Calu3 (cell line): ENCODE measurements around the gene TMEM132E. TPM values are rescaled to one million over a fixed set of nuclear protein-coding genes. Genes with fewer than 3 reads are reported as not detected.

Experiments
- BruUV-seq: library from RNA; stranded (reverse); fragments of 400-500 nt; replicated peaks from 2 replicates; lab custom pipeline; 2021; lab: Mats Ljungman, UMichigan
- CTCF ChIA-PET: fragments of 300-600 bp; sonication (Branson Sonifier 250); formaldehyde crosslinking; loops from one replicate; lab custom pipeline; 2022; ENCODE audit warnings: antibody characterized with exemption; lab: Charles Lee
- DNase-seq: peaks from one replicate; pipeline ENCODE4 v3.0.0; 2022
- H3K27ac Mint-ChIP-seq: one replicate; pipeline ENCODE4 v1.8.0; 2022; ENCODE audit warnings: mixed read lengths; ENCODE audit not compliant: unreplicated experiment
- H3K27me3 Mint-ChIP-seq: one replicate; pipeline ENCODE4 v1.8.0; 2022; ENCODE audit warnings: mixed read lengths; ENCODE audit not compliant: unreplicated experiment
- H3K36me3 Mint-ChIP-seq: one replicate; pipeline ENCODE4 v1.8.0; 2022; ENCODE audit warnings: mild to moderate bottlenecking, moderate library complexity, mixed read lengths; ENCODE audit not compliant: insufficient read depth, unreplicated experiment
- H3K4me1 Mint-ChIP-seq: one replicate; pipeline ENCODE4 v1.8.0; 2022; ENCODE audit warnings: mild to moderate bottlenecking, low read depth, mixed read lengths; ENCODE audit not compliant: unreplicated experiment
- H3K4me3 Mint-ChIP-seq: one replicate; pipeline ENCODE4 v1.8.0; 2022; ENCODE audit warnings: mild to moderate bottlenecking, low read depth, moderate library complexity, mixed read lengths; ENCODE audit not compliant: unreplicated experiment
- H3K9me3 Mint-ChIP-seq: one replicate; pipeline ENCODE4 v1.8.0; 2022; ENCODE audit warnings: low read depth, mixed read lengths; ENCODE audit not compliant: unreplicated experiment
- CTCF ChIP-seq: fragments of 200-600 bp; IDR thresholded peaks from one replicate; pipeline ENCODE4 v1.8.0; 2022; ENCODE audit warnings: antibody characterized with exemption; ENCODE audit not compliant: unreplicated experiment
- intact Hi-C: fragments of 100-400 bp; cut with micrococcal nuclease; formaldehyde crosslinking; loops from one replicate; pipeline ENCODE4 v1.10.0; 2022; ENCODE audit not compliant: unreplicated experiment
- total RNA-seq: library from RNA; stranded (reverse); gene quantifications from 2 replicates; pipeline ENCODE4 v1.2.3, GENCODE V29; 2022

The TMEM132E gene
- total RNA-seq, 1 experiment from 2014 or later: 0.26 TPM

GRCh38 chr17:34581446-34582184 is 2.2 kb downstream of the TMEM132E start:
- Mint-ChIP-seq H3K9me3 (no peaks in the 10 kb centered on the region), H3K36me3 (peaks cover 14% of the 10 kb centered on the region), H3K27ac (no peak overlapping the region), H3K27me3 (peaks cover 90% of the 10 kb centered on the region), H3K4me3 (no peak overlapping the region), H3K4me1 (peaks cover 13% of the 10 kb centered on the region)
- DNase-seq: no peak
- TF ChIP-seq CTCF: no peak
- CTCF ChIA-PET: interaction anchor here (0.6 to 1.1 kb wide), 2 partner anchors 82 to 330 kb away, joined by 3 to 4 read pairs; no protein-coding TSS in a partner anchor
- intact Hi-C loops: loop anchor here (10.0 kb wide), 1 partner anchor 143 kb away; no protein-coding TSS in a partner anchor
- BruUV-seq: no TSS peak

- CTCF ChIA-PET: interaction anchor here (1.1 kb wide), 1 partner anchor 83 kb away, joined by 3 read pairs; no protein-coding TSS in a partner anchor
- Mint-ChIP-seq H3K9me3 (no peaks in the 10 kb centered on the region), H3K4me1 (peaks cover 13% of the 10 kb centered on the region), H3K36me3 (peaks cover 14% of the 10 kb centered on the region), H3K27ac (no peak overlapping the region), H3K27me3 (peaks cover 84% of the 10 kb centered on the region), H3K4me3 (no peak overlapping the region)
- intact Hi-C loops: loop anchor here (10.0 kb wide), 1 partner anchor 142 kb away; no protein-coding TSS in a partner anchor
- no peak for DNase-seq
- no TSS peak for BruUV-seq
- TF ChIP-seq CTCF: no peak
Observed at GRCh38 chr17:34582185-34582900, 3.0 kb downstream of the TMEM132E start.

GRCh38 chr17:34582901-34583245 is 3.5 kb downstream of the TMEM132E start:
- DNase-seq: no peak
- TF ChIP-seq CTCF: no peak
- Mint-ChIP-seq H3K4me3 (no peak overlapping the region), H3K9me3 (no peaks in the 10 kb centered on the region), H3K36me3 (peaks cover 14% of the 10 kb centered on the region), H3K27ac (no peak overlapping the region), H3K4me1 (peaks cover 16% of the 10 kb centered on the region), H3K27me3 (peaks cover 84% of the 10 kb centered on the region)
- intact Hi-C loops: loop anchor here (10.0 kb wide), 1 partner anchor 142 kb away; no protein-coding TSS in a partner anchor
- BruUV-seq: no TSS peak
- CTCF ChIA-PET: interaction anchor here (1.1 kb wide), 1 partner anchor 83 kb away, joined by 3 read pairs; no protein-coding TSS in a partner anchor

DNA sequence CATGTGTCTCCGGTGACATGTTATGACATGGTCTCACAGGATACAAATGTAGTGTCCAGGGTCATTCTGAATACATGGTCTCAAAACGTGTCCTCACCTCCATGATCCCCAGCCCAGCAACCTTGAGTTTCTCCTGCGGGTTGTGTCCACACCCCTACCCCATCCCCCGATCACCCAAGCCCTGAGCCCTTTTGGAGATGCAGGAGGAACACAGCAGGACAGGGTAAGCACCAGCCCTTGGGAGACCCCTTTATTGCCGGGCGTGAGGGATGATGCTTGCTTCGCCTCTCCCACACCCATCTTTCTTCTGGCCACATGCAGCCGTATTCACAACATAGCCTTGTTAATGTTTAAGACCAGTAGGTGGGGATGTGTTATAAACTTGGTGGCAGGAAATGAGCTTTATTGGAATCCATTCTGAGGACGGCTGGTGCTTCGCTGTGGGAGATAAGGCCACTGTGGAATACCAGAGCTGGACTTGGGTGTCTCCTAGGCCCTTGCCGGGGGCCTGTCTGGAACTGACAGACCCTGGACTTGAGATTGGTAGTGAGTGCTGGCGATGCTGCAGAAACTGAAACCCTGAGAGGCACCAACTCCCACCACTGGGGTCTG is 5.5 kb downstream of the TMEM132E start:
- TF ChIP-seq CTCF: peak; percentile 18
- Mint-ChIP-seq H3K27me3 (peaks cover 84% of the 10 kb centered on the region), H3K36me3 (peaks cover 5% of the 10 kb centered on the region), H3K9me3 (no peaks in the 10 kb centered on the region), H3K27ac (no peak overlapping the region), H3K4me3 (no peak overlapping the region), H3K4me1 (peaks cover 22% of the 10 kb centered on the region)
- BruUV-seq: no TSS peak
- DNase-seq: peak; percentile 41
- intact Hi-C loops: loop anchor here (1.0 to 10.0 kb wide), 2 partner anchors 140 to 304 kb away; no protein-coding TSS in a partner anchor
- CTCF ChIA-PET: interaction anchor here (0.7 to 1.5 kb wide), 12 partner anchors 22 to 434 kb away, joined by 3 to 8 read pairs (median 3); no protein-coding TSS in a partner anchor
